ENCODE results near the gene ABHD17C. TPM values are rescaled to one million over a fixed set of nuclear protein-coding genes. Genes with fewer than 3 reads are reported as not detected.

ABHD17C gene
- total and polyA plus RNA-seq, 2 donors (not counting 3 experiments of a cell fraction or from before 2014, with no cell fraction given), result 5.9 to 10.9 TPM

GRCh38 chr15:80660119-80660518, 35.0 kb upstream of the ABHD17C start:
- H3K36me3 ChIP-seq (ENCODE audit: control insufficient read depth in 2 of 2, extremely low read depth in 1 of 2, insufficient read depth in 2 of 2, low read length in 2 of 2), result no peaks in the 10 kb centered on the region
- no peak overlapping the region for H3K4me2 ChIP-seq (ENCODE audit: insufficient read depth, low read length)
- H3K9me1 ChIP-seq (replicated peaks; ENCODE audit: control insufficient read depth, extremely low read depth, insufficient read depth, low read length), result no peaks in the 10 kb centered on the region
- FAIRE-seq (peak; percentile 62), DNase-seq (ENCODE audit: low read depth, low spot score) (peak; percentile 24)
- no peak overlapping the region for H3K9ac ChIP-seq (replicated peaks; ENCODE audit: extremely low read depth, insufficient read depth, low read length)
- H3K4me3 ChIP-seq (replicated peaks in 1 of 3; ENCODE audit: insufficient read depth in 1 of 3, low read depth in 1 of 3, low read length in 3 of 3), result no peak overlapping the region
- BruUV-seq (replicated peaks), result no TSS peak
- peaks cover 0 to under 1% of the 10 kb centered on the region in 2 experiments for H3K27me3 ChIP-seq (ENCODE audit: control insufficient read depth in 2 of 2, insufficient read depth in 2 of 2, low read length in 2 of 2)
- H3K79me2 ChIP-seq (ENCODE audit: control insufficient read depth, insufficient read depth, low read length), result no peaks in the 10 kb centered on the region
- no peak for TF ChIP-seq JUN (IDR thresholded peaks at IDR 0.05; ENCODE audit: borderline replicate concordance, insufficient read depth, insufficient read length, low read depth)
- TF ChIP-seq CTCF (IDR thresholded peaks at IDR 0.05; ENCODE audit: extremely low read depth in 1 of 2, insufficient read depth in 1 of 2, low read depth in 1 of 2, low read length in 2 of 2), result peak; percentile 17 to 30
- ChIA-PET CTCF (interaction anchor here (0.8 to 2.9 kb wide), 22 partner anchors 9 to 606 kb away, joined by 3 to 40 read pairs (median 4); partner anchors contain the start of genes ABHD17C and CEMIP), POLR2A (no interaction called here)
- no peak overlapping the region for H3K27ac ChIP-seq (ENCODE audit: insufficient read depth, low read depth, low read length)
- H2AFZ ChIP-seq (ENCODE audit: low read depth, low read length), result no peak overlapping the region
- H4K20me1 ChIP-seq (replicated peaks; ENCODE audit: control insufficient read depth, extremely low read depth, insufficient read depth, low read length), result no peaks in the 10 kb centered on the region
- no peaks in the 10 kb centered on the region for H3K9me3 ChIP-seq (replicated peaks; ENCODE audit: control insufficient read depth, insufficient read depth, low read length)
- dilution Hi-C loops (cut with MboI; ENCODE audit: extremely low pct_ligation_motif_present, low sequenced_read_pairs) (no loop called here), intact Hi-C loops (cut with micrococcal nuclease) (loop anchor here (1.0 to 2.0 kb wide), 3 partner anchors 93 to 311 kb away; partner anchors contain the start of gene CEMIP)
- no peaks in the 10 kb centered on the region for H3K4me1 ChIP-seq (ENCODE audit: control insufficient read depth, extremely low read depth, insufficient read depth, low read length)

- Histone ChIP-seq H3K79me2 (ENCODE audit: control insufficient read depth, insufficient read depth, low read length) (no peaks in the 10 kb centered on the region), H3K36me3 (ENCODE audit: control insufficient read depth in 2 of 2, extremely low read depth in 1 of 2, insufficient read depth in 2 of 2, low read length in 2 of 2) (no peaks in the 10 kb centered on the region), H3K9ac (replicated peaks; ENCODE audit: extremely low read depth, insufficient read depth, low read length) (no peak overlapping the region), H3K4me3 (replicated peaks in 1 of 3; ENCODE audit: insufficient read depth in 1 of 3, low read depth in 1 of 3, low read length in 3 of 3) (no peak overlapping the region), H3K9me1 (replicated peaks; ENCODE audit: control insufficient read depth, extremely low read depth, insufficient read depth, low read length) (no peaks in the 10 kb centered on the region), H3K27ac (ENCODE audit: insufficient read depth, low read depth, low read length) (no peak overlapping the region), H3K4me1 (ENCODE audit: control insufficient read depth, extremely low read depth, insufficient read depth, low read length) (no peaks in the 10 kb centered on the region), H3K9me3 (replicated peaks; ENCODE audit: control insufficient read depth, insufficient read depth, low read length) (no peaks in the 10 kb centered on the region), H4K20me1 (replicated peaks; ENCODE audit: control insufficient read depth, extremely low read depth, insufficient read depth, low read length) (no peaks in the 10 kb centered on the region), H3K27me3 (ENCODE audit: control insufficient read depth in 2 of 2, insufficient read depth in 2 of 2, low read length in 2 of 2) (no peaks in the 10 kb centered on the region), H2AFZ (ENCODE audit: low read depth, low read length) (no peak overlapping the region), H3K4me2 (ENCODE audit: insufficient read depth, low read length) (no peak overlapping the region)
- no peak for DNase-seq (ENCODE audit: low read depth, low spot score)
- CTCF ChIA-PET, result interaction anchor here (0.9 to 1.0 kb wide), 2 partner anchors 13 to 114 kb away, joined by 4 to 5 read pairs; no protein-coding TSS in a partner anchor
- POLR2A ChIA-PET, result no interaction called here
- dilution Hi-C loops (cut with MboI; ENCODE audit: extremely low pct_ligation_motif_present, low sequenced_read_pairs) (no loop called here), intact Hi-C loops (cut with micrococcal nuclease) (no loop called here)
- FAIRE-seq, result no peak
- no peak for TF ChIP-seq JUN (IDR thresholded peaks at IDR 0.05; ENCODE audit: borderline replicate concordance, insufficient read depth, insufficient read length, low read depth)
- peak; percentile 26 for TF ChIP-seq FOS (IDR thresholded peaks at IDR 0.05; ENCODE audit: borderline replicate concordance, insufficient read depth, low read length)
- TF ChIP-seq POLR2AphosphoS5 (IDR thresholded peaks at IDR 0.05; ENCODE audit: insufficient read depth, low read depth, low read length), result no peak
- no TSS peak for BruUV-seq (replicated peaks)
Observed at GRCh38 chr15:80662129-80662528, 33.0 kb upstream of the ABHD17C start.

All from endothelial cell of umbilical vein (primary cell).